GM18502 (cell line): Measurements from ENCODE around the gene NPAT.

ENCODE experiments used
- ATAC-seq: cut with Tn5 transposase; IDR thresholded peaks from one replicate; pipeline ENCODE4 v1.9.1; 2021; ENCODE audit warnings: mild to moderate bottlenecking; ENCODE audit not compliant: unreplicated experiment, poor library complexity

Gene NPAT

GRCh38 chr11:108222574-108223347 is at the start of gene NPAT, which contains the start of gene ATM:
Gene NPAT, minus strand, starts transcription at chr11:108222638. Its CDS starts 102 bp downstream, at chr11:108222536.
Gene ATM, plus strand, starts transcription at chr11:108223067. Its CDS starts 4,558 bp downstream, at chr11:108227625.
- ATAC-seq: peak; percentile 78

- no peak for ATAC-seq
These were observed 47.1 kb upstream of the NPAT start for GRCh38 chr11:108269583-108269982.

GRCh38 chr11:108253176-108253575 is 30.7 kb upstream of the NPAT start:
- ATAC-seq: no peak

- no peak for ATAC-seq
These were observed 24.4 kb upstream of the NPAT start for GRCh38 chr11:108246885-108247284.

GRCh38 chr11:108246308-108246707 is 23.9 kb upstream of the NPAT start:
- ATAC-seq: no peak

GRCh38 chr11:108242422-108242821 is 20.0 kb upstream of the NPAT start:
- no peak for ATAC-seq

- ATAC-seq: no peak
These were observed 19.0 kb upstream of the NPAT start for GRCh38 chr11:108241330-108242037.

- no peak for ATAC-seq
These were observed 16.6 kb upstream of the NPAT start for GRCh38 chr11:108239076-108239475.

GRCh38 chr11:108237058-108237481 is 14.6 kb upstream of the NPAT start:
- peak; percentile 53 for ATAC-seq

- no peak for ATAC-seq
These were observed 13.2 kb upstream of the NPAT start for GRCh38 chr11:108235633-108236032.

- no peak for ATAC-seq
These were observed 12.8 kb upstream of the NPAT start for GRCh38 chr11:108235192-108235591.

- no peak for ATAC-seq
These were observed 11.0 kb upstream of the NPAT start for GRCh38 chr11:108233277-108233945.

GRCh38 chr11:108228251-108228650 is 5.8 kb upstream of the NPAT start:
- no peak for ATAC-seq

GRCh38 chr11:108226036-108226435 is 3.6 kb upstream of the NPAT start:
- ATAC-seq: no peak

GRCh38 chr11:108224911-108225786 is 2.7 kb upstream of the NPAT start:
- ATAC-seq: no peak

GRCh38 chr11:108224366-108224765 is 1.9 kb upstream of the NPAT start:
- no peak for ATAC-seq

GRCh38 chr11:108223348-108224149 is 1.1 kb upstream of the NPAT start:
- peak; percentile 38 for ATAC-seq

GRCh38 chr11:108221911-108222573 is 396 bp downstream of the NPAT start:
- peak; percentile 1 for ATAC-seq

- no peak for ATAC-seq
These were observed 1.1 kb downstream of the NPAT start for GRCh38 chr11:108221371-108221770.
